ENCODE data around the gene RAB35. TPM values are rescaled to one million over a fixed set of nuclear protein-coding genes. Genes with fewer than 3 reads are reported as not detected.

Gene RAB35
- total RNA-seq (2021; ENCODE audit: unreplicated experiment) (62.0 TPM), Bru-seq, nascent RNA (percentile 78 among the genes with signal in this experiment), BruChase-seq, experiment 1, labeled RNA remaining after a 2-hour chase (percentile 87 among the genes with signal in this experiment), BruChase-seq, experiment 2, labeled RNA remaining after a 6-hour chase (percentile 84 among the genes with signal in this experiment)
- polyA plus RNA-seq (2012; ENCODE audit: insufficient read length), result 90.8 TPM
- long read RNA-seq, transcript RAB35-201 (6 exons, 2,945 nt), result major isoform, 18 of 32 reads
- long read RNA-seq, partial matches to known transcripts, result 1 of 32 reads
- long read RNA-seq, other reads (novel, unspliced or antisense), result 11 of 32 reads

DNA sequence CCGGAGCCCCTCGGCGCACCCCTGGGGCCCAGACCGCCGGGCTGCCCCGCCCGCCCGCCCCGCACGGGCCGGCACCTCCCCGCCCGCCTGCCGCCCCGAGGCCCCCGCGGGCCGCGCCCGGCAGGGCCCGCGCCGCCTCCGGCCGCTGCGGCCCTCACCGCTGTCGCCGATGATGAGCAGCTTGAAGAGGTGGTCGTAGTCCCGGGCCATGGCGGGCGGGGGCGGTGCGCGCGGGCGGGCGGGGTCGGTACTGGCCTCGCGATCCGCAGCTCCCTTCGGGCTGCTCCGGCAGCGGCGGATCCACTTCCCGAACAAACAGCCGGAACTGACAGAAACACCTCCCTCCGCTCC is at the start of gene RAB35:
Gene RAB35, minus strand, starts transcription at position 313 of the 351 bp plus-strand sequence. Its CDS starts 103 bp downstream, at position 210.
- POLR2A ChIA-PET, result interaction anchor here (1.2 kb wide), 1 partner anchor 175 kb away, joined by 10 read pairs; the partner anchor contains the start of gene RNU4-2
- DNase-seq (ENCODE audit: low read depth, low spot score), result no peak

DNA sequence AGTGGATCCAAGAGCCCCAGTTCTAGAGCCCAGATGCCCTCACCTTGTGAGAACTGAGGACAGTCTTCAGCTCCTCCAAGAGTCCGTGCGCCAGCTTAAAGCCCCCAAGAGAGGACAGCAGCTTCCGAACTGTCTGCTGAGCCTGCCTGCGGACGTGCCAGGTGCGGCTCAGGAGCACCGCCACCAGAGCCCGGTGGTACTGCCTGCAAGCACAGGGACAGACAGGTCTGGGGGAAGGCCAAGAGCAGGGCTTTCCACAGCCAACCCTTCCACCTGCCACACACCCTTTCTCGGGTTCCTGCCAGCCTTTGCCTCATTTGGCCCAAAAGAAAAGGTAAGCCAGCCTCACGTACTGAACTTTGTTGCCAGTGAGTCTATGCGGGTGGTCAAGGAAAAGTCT is 47.7 kb upstream of the RAB35 start:
- no TSS peak for BruUV-seq (replicated peaks)
- in situ Hi-C loops (cut with HindIII; ENCODE audit: low pct_unique_long_range_greater_than_20kb, low sequenced_read_pairs) (no loop called here), intact Hi-C loops (cut with micrococcal nuclease; ENCODE audit: unreplicated experiment) (no loop called here)
- POLR2A ChIA-PET, result no interaction called here
- Histone ChIP-seq H3K9me3 (ENCODE audit: control insufficient read depth, insufficient read depth, low read depth, low read length) (no peaks in the 10 kb centered on the region), H3K27me3 (ENCODE audit: control insufficient read depth, insufficient read depth, low read length) (no peaks in the 10 kb centered on the region), H3K4me3 (ENCODE audit: low read depth in 2 of 2, low read length in 2 of 2) (no peak overlapping the region), H3K36me3 (ENCODE audit: control insufficient read depth, insufficient read depth, low read length) (peaks cover 23% of the 10 kb centered on the region), H3K27ac (ENCODE audit: low read length) (no peak overlapping the region), H3K4me1 (ENCODE audit: control insufficient read depth, insufficient read depth, low read length) (no peaks in the 10 kb centered on the region)
- CTCF ChIA-PET, result no interaction called here
- ATAC-seq, result 0 out of 2 replicates have a peak, but pooled peaks have one; percentile 37
- TF ChIP-seq REST (IDR thresholded peaks at IDR 0.05; ENCODE audit: insufficient read depth in 1 of 2, low read depth in 2 of 2, low read length in 1 of 2) (no peak), CTCF (IDR thresholded peaks at IDR 0.05) (no peak), TCF7L2 (IDR thresholded peaks at IDR 0.05; ENCODE audit: low read depth, low read length) (no peak), POLR2AphosphoS5 (IDR thresholded peaks at IDR 0.05; ENCODE audit: low read depth, low read length) (no peak), SIN3A (IDR thresholded peaks at IDR 0.05; ENCODE audit: borderline replicate concordance, insufficient read depth, low read depth, low read length) (no peak)
- no peak for DNase-seq (ENCODE audit: low read depth, low spot score)

More for the DNA sequence above, at the start of gene RAB35:
- intact Hi-C loops (cut with micrococcal nuclease; ENCODE audit: unreplicated experiment), result no loop called here
- no TSS peak for BruUV-seq (replicated peaks)
- H3K27ac ChIP-seq (ENCODE audit: low read length), result peak within 1 kb of the TSS; percentile 86
- CTCF ChIA-PET, result no interaction called here
- H3K4me1 ChIP-seq (ENCODE audit: control insufficient read depth, insufficient read depth, low read length), result peaks cover 17% of the 10 kb centered on the region
- H3K27me3 ChIP-seq (ENCODE audit: control insufficient read depth, insufficient read depth, low read length), result no peaks in the 10 kb centered on the region
- H3K4me3 ChIP-seq (ENCODE audit: low read depth in 2 of 2, low read length in 2 of 2), result peak within 1 kb of the TSS; percentile 80 to 96
- no peak for ATAC-seq
- no peaks in the 10 kb centered on the region for H3K9me3 ChIP-seq (ENCODE audit: control insufficient read depth, insufficient read depth, low read depth, low read length)
- in situ Hi-C loops (cut with HindIII; ENCODE audit: low pct_unique_long_range_greater_than_20kb, low sequenced_read_pairs), result no loop called here
- no peaks in the 10 kb centered on the region for H3K36me3 ChIP-seq (ENCODE audit: control insufficient read depth, insufficient read depth, low read length)
- TF ChIP-seq TCF7L2 (IDR thresholded peaks at IDR 0.05; ENCODE audit: low read depth, low read length) (no peak), CTCF (IDR thresholded peaks at IDR 0.05) (no peak), REST (IDR thresholded peaks at IDR 0.05; ENCODE audit: insufficient read depth in 1 of 2, low read depth in 2 of 2, low read length in 1 of 2) (no peak), POLR2AphosphoS5 (IDR thresholded peaks at IDR 0.05; ENCODE audit: low read depth, low read length) (no peak), SIN3A (IDR thresholded peaks at IDR 0.05; ENCODE audit: borderline replicate concordance, insufficient read depth, low read depth, low read length) (no peak)

Data from Panc1 (cell line).